Muscle of leg (tissue), 11 donors: Measurements from ENCODE around the gene FAM107B. TPM values are rescaled to one million over a fixed set of nuclear protein-coding genes. Genes with fewer than 3 reads are reported as not detected.
A peak's percentile ranks its signal among the peaks of the same experiment; 100 is the strongest.

Experiments
- DNase-seq: peaks from one replicate; pipeline ENCODE4 v3.0.0; 2013
- H3K27ac ChIP-seq: one replicate; pipeline ENCODE4 v1.5.1; 2013; ENCODE audit warnings: mild to moderate bottlenecking, low read length, control low read depth
- H3K27me3 ChIP-seq: one replicate; pipeline ENCODE4 v1.6.1; 2013; ENCODE audit warnings: low read length; ENCODE audit not compliant: control insufficient read depth, insufficient read depth
- H3K36me3 ChIP-seq: one replicate; pipeline ENCODE4 v1.6.1; 2013; ENCODE audit warnings: low read length; ENCODE audit not compliant: control insufficient read depth, insufficient read depth
- H3K4me1 ChIP-seq: one replicate; pipeline ENCODE4 v1.6.1; 2013; ENCODE audit warnings: low read length; ENCODE audit not compliant: control insufficient read depth, insufficient read depth
- H3K4me3 ChIP-seq: one replicate; pipeline ENCODE4 v1.5.1; 2013; ENCODE audit warnings: low read length, control low read depth
- H3K9me3 ChIP-seq: replicated peaks from 2 replicates; pipeline ENCODE4 v1.6.1; 2013; ENCODE audit warnings: low read depth, low read length; ENCODE audit not compliant: control insufficient read depth
- WGBS: methylation state at CpG from one replicate; pipeline ENCODE4 v1.1.5; 2013; ENCODE audit warnings: missing lambda C conversion rate; ENCODE audit not compliant: insufficient coverage; 5-methylcytosine and 5-hydroxymethylcytosine counted together
- polyA plus RNA-seq, 8 donors: library from polyadenylated mRNA; unstranded; fragments of 120-200 nt; gene quantifications; one replicate each; pipeline versions ENCODE4 v1.2.1 to v1.2.3, GENCODE V29; 2013; ENCODE audit warnings: inconsistent platforms in 1 of 8, low replicate concordance in 1 of 8; ENCODE audit not compliant: insufficient read length in 8 of 8, insufficient read depth in 1 of 8
- total RNA-seq: library from RNA; stranded (reverse); fragments of 120-200 nt; gene quantifications from one replicate; pipeline ENCODE4 v1.2.4, GENCODE V29; 2013

The FAM107B gene
- total and polyA plus RNA-seq, 9 donors, result 13.5 to 32.4 (median 18.7) TPM

- Histone ChIP-seq H3K27ac (no peak overlapping the region), H3K36me3 (peaks cover 18% of the 10 kb centered on the region), H3K4me1 (no peaks in the 10 kb centered on the region), H3K9me3 (no peaks in the 10 kb centered on the region), H3K4me3 (no peak overlapping the region), H3K27me3 (no peaks in the 10 kb centered on the region)
- no peak for DNase-seq
- WGBS, result no CpG with 5 or more reads among the region's 7 CpGs
Measured at GRCh38 chr10:14519785-14520184, 254.9 kb downstream of the FAM107B start.

GRCh38 chr10:14518149-14518548, 256.5 kb downstream of the FAM107B start:
- Histone ChIP-seq H3K9me3 (no peaks in the 10 kb centered on the region), H3K36me3 (peaks cover 18% of the 10 kb centered on the region)
- WGBS, result 100% methylated on average over 2 of the region's 3 CpGs

GRCh38 chr10:14513123-14513522, 261.6 kb downstream of the FAM107B start:
- 60% methylated on average over 1 of the region's 4 CpGs for WGBS
- H3K4me1 ChIP-seq, result peaks cover 3% of the 10 kb centered on the region
- H3K9me3 ChIP-seq, result peaks cover 6% of the 10 kb centered on the region
- no peak overlapping the region for H3K27ac ChIP-seq
- peak; percentile 87 for DNase-seq
- no peak overlapping the region for H3K4me3 ChIP-seq
- no peaks in the 10 kb centered on the region for H3K27me3 ChIP-seq
- H3K36me3 ChIP-seq, result peaks cover 4% of the 10 kb centered on the region

More at GRCh38 chr10:14518149-14518548, 256.5 kb downstream of the FAM107B start:
- Histone ChIP-seq H3K27me3 (no peaks in the 10 kb centered on the region), H3K4me3 (no peak overlapping the region), H3K27ac (no peak overlapping the region), H3K4me1 (no peaks in the 10 kb centered on the region)
- DNase-seq, result no peak

- DNase-seq, result no peak
- no peaks in the 10 kb centered on the region for H3K36me3 ChIP-seq
- WGBS, result 50% methylated on average over 1 of the region's 2 CpGs
Measured at GRCh38 chr10:14510346-14510745, 264.4 kb downstream of the FAM107B start.

GRCh38 chr10:14508725-14509124, 266.0 kb downstream of the FAM107B start:
- H3K27ac ChIP-seq, result peak overlapping the region; percentile 43
- 28% methylated on average over 10 of the region's 14 CpGs for WGBS
- H3K9me3 ChIP-seq, result peaks cover 6% of the 10 kb centered on the region
- H3K4me3 ChIP-seq, result no peak overlapping the region
- H3K4me1 ChIP-seq, result peaks cover 10% of the 10 kb centered on the region
- H3K36me3 ChIP-seq, result no peaks in the 10 kb centered on the region
- H3K27me3 ChIP-seq, result no peaks in the 10 kb centered on the region
- DNase-seq, result peak; percentile 98

More at GRCh38 chr10:14510346-14510745, 264.4 kb downstream of the FAM107B start:
- peaks cover 6% of the 10 kb centered on the region for H3K9me3 ChIP-seq
- H3K27ac ChIP-seq, result no peak overlapping the region
- H3K27me3 ChIP-seq, result no peaks in the 10 kb centered on the region
- no peak overlapping the region for H3K4me3 ChIP-seq
- peaks cover 10% of the 10 kb centered on the region for H3K4me1 ChIP-seq

- peak; percentile 73 for DNase-seq
- Histone ChIP-seq H3K27me3 (no peaks in the 10 kb centered on the region), H3K9me3 (peaks cover 6% of the 10 kb centered on the region), H3K4me3 (no peak overlapping the region), H3K36me3 (no peaks in the 10 kb centered on the region), H3K27ac (peak overlapping the region; percentile 21), H3K4me1 (peaks cover 10% of the 10 kb centered on the region)
- WGBS, result 40% methylated on average over 1 of the region's 4 CpGs
Measured at GRCh38 chr10:14507781-14508180, 266.9 kb downstream of the FAM107B start.

GRCh38 chr10:14507176-14507575, 267.5 kb downstream of the FAM107B start:
- peaks cover 10% of the 10 kb centered on the region for H3K4me1 ChIP-seq
- peak; percentile 72 for DNase-seq
- H3K27me3 ChIP-seq, result no peaks in the 10 kb centered on the region
- peak overlapping the region; percentile 17 for H3K27ac ChIP-seq
- H3K36me3 ChIP-seq, result no peaks in the 10 kb centered on the region
- WGBS, result 25% methylated on average over 6 of the region's 6 CpGs
- peaks cover 6% of the 10 kb centered on the region for H3K9me3 ChIP-seq
- H3K4me3 ChIP-seq, result no peak overlapping the region

- Histone ChIP-seq H3K4me3 (no peak overlapping the region), H3K36me3 (no peaks in the 10 kb centered on the region), H3K9me3 (no peaks in the 10 kb centered on the region), H3K27me3 (no peaks in the 10 kb centered on the region), H3K4me1 (peaks cover 14% of the 10 kb centered on the region), H3K27ac (no peak overlapping the region)
- WGBS, result 42% methylated on average over 2 of the region's 3 CpGs
- DNase-seq, result peak; percentile 52
Measured at GRCh38 chr10:14502431-14502830, 272.3 kb downstream of the FAM107B start.

GRCh38 chr10:14500172-14500765, 274.4 kb downstream of the FAM107B start:
- no peaks in the 10 kb centered on the region for H3K36me3 ChIP-seq
- DNase-seq, result no peak
- 88% methylated on average over 6 of the region's 9 CpGs for WGBS
- H3K4me1 ChIP-seq, result peaks cover 8% of the 10 kb centered on the region
- no peaks in the 10 kb centered on the region for H3K9me3 ChIP-seq
- no peak overlapping the region for H3K27ac ChIP-seq
- H3K4me3 ChIP-seq, result no peak overlapping the region
- H3K27me3 ChIP-seq, result no peaks in the 10 kb centered on the region

- no peak overlapping the region for H3K27ac ChIP-seq
- WGBS, result 100% methylated on average over 2 of the region's 5 CpGs
Measured at GRCh38 chr10:14499601-14499904, 275.1 kb downstream of the FAM107B start.

GRCh38 chr10:14498326-14498725, 276.4 kb downstream of the FAM107B start:
- no peak for DNase-seq
- H3K9me3 ChIP-seq, result no peaks in the 10 kb centered on the region
- WGBS, result 94% methylated on average over 5 of the region's 7 CpGs
- H3K27ac ChIP-seq, result no peak overlapping the region
- no peaks in the 10 kb centered on the region for H3K27me3 ChIP-seq
- H3K36me3 ChIP-seq, result no peaks in the 10 kb centered on the region
- no peak overlapping the region for H3K4me3 ChIP-seq
- peaks cover 8% of the 10 kb centered on the region for H3K4me1 ChIP-seq

More at GRCh38 chr10:14499601-14499904, 275.1 kb downstream of the FAM107B start:
- Histone ChIP-seq H3K36me3 (no peaks in the 10 kb centered on the region), H3K4me1 (peaks cover 8% of the 10 kb centered on the region), H3K27me3 (no peaks in the 10 kb centered on the region), H3K9me3 (no peaks in the 10 kb centered on the region), H3K4me3 (no peak overlapping the region)
- no peak for DNase-seq
